DMS153 (cell line): Measurements from ENCODE around the gene OPCML.

Source experiments
- DNase-seq: peaks from one replicate; lab custom pipeline; 2025; lab: John Stamatoyannopoulos, UW

OPCML gene

DNA sequence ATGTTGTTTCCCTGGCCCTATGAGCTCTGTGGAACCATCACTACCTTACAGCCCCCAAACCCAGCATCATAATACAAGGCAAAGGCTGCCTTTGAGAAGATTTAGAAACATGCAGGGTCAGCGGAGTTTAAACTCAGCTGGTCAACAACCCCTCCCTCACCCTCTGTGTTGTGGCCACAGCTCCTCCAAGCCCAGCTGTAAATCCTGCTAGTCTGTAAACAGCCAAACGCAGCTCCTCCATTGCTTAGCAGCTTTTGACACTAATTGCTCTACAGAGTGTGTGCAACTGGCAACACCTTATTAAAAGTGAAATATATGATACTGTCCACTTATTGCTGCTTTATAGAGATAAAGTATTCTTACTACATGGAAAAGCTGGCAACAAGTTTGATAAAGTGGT lies 29.1 kb downstream of the OPCML start:
- DNase-seq = no peak

DNA sequence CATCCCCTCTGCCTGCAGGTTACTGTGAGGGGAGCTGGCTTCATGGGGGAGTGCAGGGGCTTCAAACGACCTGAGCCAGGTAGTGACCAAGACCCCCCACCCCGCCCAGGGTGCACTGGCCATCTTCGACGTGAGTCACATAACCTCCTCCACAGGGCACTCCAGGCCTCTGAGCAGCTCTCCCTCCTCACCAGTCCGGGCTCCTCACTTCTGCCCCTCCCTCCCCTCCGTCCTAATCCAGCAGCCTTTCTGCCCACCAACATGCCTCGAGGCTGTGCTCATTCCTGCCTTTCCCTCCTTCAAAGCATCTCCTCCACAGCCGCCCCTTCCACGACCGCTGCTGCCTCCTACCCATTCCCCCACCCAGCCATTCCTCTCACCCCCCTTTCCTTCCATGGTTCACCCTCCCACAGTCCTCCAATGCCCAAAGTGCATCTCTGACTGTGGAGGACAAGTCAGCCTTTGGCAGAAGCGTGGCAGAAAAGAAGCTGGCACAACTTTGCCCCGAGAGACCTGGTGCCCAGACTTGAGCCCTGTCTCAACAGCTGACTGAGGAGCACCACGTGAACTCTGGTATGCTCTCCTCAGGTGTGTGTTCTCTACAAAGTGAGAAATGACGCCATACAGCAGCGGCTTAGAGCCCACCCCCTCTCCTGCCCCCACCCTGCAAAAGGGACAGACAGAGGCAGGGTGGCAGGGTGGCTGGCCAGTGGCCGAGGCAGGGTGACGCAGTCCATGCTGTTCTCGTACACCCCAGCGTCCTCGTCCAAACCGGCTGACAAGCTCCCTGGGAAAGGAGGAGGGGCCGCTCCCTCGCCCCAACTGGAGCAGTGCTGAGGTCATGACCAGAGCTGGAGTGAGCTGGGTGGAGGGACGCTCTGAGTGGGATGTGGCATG lies 30.4 kb downstream of the OPCML start:
- DNase-seq = no peak

DNA sequence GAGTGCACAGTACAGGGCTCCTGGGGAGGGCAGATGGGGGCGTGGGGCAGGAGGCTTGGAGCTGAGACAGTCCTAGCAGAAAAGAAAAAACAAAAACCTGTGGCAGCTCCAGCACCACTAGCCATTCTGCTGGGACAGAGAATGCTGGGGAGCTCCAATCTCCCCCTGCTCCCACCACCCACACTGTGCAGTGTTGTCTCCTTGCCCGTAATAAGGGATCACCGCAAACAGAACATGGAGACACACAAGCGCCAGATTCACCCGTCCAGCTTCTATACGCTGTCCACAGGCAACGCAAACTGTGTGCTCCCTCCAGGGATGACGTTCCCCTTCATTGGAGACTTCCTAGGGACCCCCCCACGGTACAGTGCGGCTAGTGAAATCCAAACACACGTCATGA lies 31.4 kb downstream of the OPCML start:
- DNase-seq = no peak

DNA sequence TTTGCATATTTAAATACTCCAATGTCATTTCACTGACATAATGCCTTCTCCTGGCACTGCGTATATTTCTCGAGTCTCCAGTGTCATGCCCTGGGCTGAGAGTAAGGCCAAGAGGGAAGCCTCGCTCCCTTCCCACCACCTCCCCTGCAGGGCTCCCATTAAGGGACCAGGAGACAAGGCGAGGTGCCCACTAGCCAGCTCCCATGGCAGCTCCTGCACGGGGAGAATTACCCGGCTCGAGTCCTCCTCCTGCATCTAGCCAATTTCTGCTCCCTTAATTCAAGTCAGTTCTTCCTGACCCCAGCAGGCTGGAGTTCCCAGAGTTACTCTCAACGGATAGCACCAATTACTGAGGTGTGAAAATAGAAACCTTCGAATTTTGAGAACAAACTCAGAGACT lies 31.9 kb downstream of the OPCML start:
- no peak for DNase-seq

DNA sequence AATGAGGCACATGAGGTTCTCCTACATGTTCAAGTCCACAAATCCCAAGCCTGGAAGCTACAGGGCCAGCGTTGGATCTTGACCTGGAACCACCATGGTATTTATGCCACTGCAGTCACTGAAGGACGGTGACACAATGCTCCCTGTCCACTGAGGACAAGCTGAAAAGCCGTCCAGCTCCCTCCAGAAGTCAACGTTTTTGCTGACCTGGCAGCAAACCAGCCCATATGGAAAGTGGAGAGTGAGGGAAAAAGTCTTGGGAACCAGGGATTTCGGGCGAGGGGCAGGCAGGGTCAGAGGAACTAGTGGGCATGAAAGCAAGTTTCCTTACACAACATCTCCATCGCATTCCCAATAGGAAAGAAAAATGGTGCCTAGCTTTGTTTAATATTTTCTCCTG lies 33.3 kb downstream of the OPCML start:
- DNase-seq = no peak

DNA sequence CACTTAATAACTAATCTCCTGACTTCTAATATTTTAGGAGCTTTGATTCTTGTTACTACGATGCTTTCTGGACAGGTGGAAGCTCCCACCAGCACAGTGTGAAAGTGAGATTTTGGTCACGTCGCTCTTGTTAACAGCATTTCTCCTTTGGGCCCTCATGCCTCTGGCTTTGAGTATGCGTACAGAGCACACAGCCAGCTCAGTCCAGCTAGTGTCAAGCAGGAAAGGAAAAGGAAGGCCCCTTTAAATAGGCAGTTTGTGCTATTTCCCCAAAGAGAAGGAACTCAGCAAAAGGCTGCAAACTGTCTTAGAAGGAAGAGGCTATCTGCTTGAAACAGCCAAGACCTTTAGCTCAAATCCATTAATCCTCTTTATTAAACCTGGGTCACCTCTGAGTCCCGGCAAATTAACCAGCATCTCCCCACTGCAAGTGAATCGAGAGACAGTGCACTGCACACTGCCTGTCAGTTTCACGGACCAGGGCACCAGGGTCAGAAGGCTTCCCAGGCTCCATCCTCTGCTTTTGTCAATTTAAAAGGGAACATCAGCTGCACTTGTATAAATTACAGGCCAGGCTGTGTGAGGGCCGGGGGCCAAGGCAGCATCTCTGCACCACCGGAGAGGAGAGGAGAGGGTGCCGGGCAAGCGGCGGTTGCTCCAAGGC lies 34.7 kb downstream of the OPCML start:
- no peak for DNase-seq

DNA sequence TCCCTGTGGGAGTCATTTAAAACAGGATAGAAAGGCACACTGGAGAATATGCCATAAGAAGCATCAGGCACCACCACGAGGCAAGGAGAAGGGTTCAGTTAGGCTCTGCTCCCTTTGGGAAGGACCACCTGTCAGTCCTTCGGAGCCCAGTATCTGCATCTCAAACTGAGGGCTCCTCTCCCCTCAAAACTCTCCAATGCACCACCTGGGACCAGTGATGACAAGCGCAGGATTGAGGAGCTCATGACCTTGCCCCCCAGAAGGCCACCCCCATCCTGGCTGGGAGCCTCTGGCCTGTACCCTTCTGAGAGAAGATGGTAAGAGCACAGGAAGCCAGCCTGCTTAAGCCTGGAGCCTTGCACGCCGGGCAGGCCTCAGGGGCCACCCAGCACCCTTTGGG lies 39.4 kb downstream of the OPCML start:
- DNase-seq = no peak

DNA sequence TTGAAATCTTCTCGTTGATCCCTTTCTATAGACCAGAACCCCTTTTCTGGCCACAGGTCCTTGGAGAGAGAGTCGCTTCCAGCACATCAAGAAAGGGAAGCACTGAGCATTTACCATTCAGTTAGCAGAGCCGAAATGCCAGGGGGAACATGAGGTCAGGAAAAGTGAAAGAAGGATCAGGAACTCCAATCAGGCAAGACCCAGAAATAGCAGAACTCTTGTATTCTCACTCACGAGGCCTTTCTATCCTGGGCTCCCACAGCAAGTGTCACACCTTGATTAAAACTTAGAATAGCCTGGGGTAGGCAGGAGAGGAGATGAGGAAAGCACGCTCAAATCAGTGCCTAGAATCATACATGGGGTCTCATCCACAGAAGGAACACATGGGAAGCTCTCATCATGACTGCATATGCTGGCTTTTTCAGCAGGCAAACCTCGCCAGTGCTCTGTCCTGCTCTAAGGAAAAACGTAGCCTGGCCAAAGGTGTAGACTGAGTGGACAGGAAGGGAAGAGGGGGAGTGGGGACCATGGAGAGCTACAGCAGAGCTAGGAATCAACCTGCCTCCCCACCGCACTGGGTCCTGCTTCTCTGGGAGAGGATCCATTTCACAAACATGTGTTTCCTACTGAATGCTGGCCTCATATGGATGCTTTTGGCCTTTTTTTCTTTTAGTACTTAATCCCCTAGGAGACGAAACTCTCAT lies 40.5 kb downstream of the OPCML start:
- no peak for DNase-seq

DNA sequence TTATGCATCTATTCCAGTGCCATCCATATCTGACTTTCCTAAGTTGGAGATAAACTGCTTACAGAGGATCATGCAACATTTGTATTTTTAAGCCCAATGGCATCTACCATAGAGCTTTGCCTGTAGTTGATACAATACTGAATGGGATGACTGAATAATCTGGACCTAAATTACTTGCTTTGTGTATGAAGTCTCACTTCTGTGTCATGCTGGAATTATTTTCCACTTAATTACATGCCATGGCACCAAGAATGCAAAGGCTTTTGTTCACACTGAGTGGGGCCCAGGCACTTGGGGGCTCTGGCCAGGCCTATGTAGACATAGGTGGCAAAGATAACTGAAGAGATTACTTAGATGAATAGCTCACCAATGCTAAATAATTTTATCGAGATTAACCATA lies 51.6 kb downstream of the OPCML start:
- DNase-seq = no peak

DNA sequence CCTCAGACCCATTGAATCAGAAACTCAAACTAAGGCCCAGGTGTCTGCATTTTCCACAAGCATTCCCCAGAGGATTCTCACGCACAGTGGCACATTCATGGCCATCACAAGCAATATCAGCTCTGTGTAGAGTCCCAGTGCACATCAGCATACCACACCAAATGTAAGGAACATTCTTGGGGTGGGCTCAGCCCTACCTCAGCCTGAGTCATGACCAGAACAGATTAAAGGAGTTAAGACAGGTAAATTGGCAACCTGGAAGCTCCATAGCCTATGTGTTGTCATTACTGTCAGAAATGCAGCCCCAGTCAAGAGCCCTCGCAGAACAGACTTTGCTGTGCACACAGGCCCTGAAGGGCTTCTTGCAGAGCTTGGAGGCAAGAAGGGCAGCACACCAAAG lies 53.1 kb downstream of the OPCML start:
- no peak for DNase-seq

DNA sequence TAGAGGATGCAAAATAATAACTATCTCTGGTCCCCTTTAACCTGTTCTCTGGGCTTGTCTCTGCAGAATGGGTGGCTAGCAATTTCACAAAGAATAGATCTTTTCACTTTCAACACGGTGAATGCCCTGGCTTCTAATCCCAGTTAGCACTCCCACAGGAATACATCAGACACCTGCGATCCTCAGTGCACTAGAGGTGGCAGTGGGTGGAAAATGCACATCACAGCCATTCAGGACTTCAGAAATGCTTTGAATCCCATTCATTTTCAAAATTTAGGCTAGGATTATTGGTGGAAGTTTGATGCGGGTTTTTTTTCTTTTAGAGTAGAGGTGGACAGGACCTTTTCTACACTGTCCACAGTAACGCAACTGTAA lies 55.1 kb downstream of the OPCML start:
- no peak for DNase-seq

DNA sequence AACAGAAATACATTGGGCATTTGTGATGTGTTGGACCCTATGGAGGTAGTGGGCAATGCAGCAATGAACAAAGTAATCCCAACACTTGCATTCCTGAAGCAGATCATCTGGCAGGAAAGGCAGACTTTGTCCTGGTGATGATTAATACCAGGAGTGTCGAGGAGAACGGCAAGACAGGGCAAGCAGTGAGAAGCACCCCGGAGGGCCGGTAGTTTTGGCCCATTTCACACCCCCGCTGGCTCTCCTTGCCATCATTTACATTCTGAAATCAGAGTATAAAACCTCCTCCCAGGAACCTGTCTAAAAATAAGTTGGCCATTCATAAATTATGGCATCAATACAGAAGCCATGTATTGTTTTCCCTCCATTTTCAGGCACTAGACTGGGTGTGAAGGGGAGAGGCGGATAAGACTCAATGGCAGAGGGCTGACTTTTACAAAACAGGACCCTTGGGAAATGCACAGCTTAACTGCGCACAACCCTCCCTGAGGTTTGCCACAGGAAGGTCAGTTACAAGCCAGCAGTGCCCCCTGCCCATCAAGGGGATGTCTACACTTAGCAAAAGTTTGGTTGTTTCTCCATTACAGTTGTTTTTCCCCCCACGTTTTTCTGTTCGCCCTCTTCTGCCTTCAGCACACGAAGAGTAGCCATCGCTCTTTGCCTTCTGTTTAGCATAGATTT lies 55.6 kb downstream of the OPCML start:
- no peak for DNase-seq

DNA sequence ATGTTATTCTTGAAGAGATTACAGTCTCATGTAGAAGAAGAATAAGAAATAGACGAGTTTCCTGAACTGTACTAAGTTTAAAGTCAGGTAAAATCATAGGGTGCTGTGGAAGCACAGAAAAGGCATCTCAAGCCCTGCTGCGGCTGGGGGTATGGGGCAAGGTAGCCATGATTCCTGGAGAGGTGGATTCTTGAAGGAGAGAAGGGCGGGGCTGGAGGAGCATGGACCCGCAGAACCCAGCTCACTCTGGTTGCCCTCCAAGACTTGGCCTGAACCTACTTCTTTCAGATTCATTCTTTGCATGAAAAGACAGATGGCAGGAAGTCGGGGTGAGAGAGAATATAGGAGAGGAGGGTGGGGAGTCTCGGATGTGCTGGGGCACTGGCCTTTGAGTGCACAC lies 57.8 kb downstream of the OPCML start:
- no peak for DNase-seq

DNA sequence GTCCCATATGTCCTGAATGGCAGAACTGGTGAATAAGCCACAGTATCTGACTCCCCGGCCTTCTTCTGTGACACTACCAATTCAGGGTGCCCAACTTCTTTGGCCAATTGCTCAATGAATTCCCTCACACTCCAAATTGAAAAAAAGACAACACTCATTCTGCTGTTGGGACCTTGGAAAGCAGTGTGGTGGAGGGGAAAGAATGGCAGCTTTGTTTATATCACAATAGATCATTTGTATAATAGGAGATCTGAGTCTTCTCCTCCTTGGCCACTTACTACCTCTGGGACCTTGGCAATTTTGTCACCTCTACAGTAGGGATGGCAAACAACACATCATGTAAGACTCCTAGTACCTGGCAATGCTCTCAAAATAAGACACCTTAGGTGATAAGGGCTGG lies 64.6 kb downstream of the OPCML start:
- DNase-seq = no peak

DNA sequence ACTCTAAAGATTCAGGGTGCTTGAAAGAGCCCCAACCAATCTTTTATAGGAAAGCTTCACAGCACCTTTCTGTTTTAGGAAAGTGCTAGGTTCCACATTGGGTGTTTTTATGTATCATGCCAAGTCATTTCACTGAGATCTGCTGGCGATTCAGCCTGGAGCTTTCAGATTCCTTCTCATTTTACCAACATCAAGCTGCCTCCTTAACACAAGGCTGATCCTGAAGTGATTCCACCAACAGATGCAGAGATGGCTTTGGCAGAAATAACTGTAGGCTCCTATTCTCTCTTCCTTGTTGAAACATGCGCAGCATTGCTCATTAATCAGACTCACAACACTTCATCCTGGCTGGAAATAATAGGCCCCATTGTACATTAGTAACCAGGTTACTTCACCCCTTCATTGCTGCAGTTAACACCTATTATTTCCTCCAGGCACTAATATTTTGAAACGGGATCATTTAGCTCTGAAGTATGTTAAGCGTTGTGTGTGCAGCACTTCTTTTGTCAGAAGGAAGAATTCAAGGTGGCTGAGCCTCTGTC lies 89.0 kb downstream of the OPCML start:
- peak; percentile 27 for DNase-seq

DNA sequence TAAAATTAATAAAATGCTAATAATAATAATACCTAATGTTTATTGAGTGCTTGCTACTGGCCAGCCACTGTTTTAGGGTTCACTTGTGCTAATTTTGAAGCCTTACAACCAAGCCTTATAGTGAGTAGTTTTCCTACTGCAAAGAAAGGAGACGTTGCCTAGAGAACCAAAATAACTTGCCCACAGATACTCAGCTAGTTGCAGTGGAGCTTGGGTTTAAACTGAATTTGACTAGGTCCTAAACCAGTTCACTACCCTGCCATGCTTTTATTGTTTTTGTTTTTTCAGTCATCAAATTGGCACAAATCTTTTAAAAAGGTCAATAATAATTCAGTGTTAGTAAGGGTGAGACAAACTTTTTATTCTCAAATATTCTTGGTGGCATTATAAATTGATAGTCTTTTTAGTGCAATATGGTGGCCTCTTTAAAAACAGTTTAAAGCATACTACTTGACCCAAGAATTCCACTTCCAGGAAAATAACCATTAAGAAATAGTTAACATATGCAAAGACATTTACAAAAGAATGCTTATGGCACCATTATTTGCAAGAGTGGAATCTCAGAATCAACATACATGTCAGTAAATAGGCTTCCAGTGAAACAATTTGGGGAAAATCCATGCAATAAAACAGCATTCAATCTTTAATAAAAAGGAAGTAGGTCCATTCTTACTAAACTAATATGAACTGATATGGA lies 90.2 kb downstream of the OPCML start:
- no peak for DNase-seq

DNA sequence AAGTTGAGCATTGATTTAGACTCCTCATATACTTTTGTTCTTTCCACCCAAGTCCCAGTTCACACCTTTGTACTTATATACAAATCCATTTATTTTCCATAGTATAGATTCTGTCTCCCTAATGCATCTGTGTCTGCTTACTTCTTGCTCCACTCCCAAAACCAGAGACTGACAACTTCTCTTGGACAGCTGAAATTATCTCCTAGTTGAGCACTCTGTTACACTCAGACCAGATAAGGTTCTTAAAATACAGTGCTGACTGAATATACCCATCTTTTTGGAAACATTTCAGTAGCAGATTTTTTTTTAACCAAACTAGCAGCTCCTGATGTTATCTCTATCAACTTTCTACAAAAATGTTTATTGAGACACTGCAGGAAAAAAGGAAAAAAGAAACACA lies 106.3 kb downstream of the OPCML start:
- no peak for DNase-seq

DNA sequence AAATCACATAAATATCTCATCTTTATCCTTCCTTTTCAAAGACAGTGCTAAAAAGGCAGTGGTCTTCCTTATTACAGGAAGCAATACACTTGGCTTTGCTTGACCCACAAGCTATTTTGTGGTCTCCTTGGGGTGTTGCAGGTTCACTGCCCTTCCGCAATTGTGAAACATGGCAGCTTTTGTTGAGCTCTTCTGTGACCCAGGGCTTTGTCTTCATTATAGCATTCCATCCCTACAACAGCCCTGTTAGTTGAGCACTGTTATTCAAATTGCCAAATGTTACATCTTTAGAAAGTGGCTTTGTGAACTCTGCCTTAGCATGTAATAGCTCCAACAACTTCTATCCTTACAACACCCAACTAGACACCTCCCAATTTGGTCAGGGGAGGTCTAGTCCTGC lies 107.1 kb downstream of the OPCML start:
- DNase-seq = no peak

DNA sequence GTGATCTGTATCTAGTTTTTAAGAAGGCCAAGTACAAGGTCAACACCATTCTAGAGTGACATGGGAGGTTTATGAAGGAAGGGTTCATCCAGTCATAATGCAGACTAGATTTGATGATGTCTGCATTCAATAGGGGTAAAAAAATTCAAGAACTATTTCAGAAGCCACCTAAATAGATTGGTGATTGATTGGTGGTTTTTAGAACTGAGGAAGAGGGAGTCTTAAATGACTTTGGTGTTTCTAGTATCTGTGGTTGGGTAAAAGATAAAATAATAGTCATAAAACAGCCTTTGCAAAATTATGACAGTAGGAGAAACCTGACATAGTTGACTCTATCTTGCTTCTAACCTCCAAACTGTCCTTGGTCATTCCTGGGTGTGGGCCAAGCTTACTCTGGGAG lies 114.1 kb downstream of the OPCML start:
- no peak for DNase-seq

DNA sequence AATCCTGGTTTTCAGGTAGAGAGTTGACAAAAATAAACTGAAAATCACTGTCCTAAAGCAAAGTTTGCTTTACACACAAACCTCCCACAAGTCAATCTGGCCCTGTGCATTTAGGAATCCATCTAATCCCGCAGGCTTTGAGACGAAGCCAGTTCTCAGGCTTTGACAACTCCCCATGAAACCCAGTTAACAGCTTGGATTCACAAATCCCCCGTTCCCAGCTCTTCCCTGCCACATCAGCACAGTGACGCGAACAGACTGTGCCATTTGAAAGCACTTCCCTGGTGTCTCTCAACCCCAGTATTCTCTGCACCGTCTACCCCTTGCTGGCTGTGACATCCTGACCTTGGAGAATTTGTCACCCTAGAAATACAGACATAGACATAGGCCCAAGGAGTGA lies 117.8 kb downstream of the OPCML start:
- DNase-seq = no peak

DNA sequence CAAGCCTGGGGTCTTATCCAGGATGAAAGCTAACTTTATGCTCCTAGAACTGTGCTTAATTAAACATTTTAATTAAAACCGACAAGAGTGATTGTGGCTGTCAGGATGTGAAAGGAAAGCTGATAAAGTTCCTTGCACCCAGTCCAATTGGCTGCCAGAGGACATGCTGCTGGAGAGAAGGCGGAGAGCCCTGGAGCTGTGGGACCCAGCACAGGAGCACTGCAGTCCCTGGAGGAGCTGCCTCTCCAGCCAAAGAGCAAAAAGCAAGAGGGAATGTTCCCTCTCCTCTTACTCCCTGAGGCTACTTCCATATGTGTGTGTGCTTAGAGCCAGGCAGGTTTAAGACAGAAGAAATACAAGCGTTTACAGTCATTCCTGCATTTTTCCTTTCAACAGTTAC lies 118.6 kb downstream of the OPCML start:
- DNase-seq = no peak

DNA sequence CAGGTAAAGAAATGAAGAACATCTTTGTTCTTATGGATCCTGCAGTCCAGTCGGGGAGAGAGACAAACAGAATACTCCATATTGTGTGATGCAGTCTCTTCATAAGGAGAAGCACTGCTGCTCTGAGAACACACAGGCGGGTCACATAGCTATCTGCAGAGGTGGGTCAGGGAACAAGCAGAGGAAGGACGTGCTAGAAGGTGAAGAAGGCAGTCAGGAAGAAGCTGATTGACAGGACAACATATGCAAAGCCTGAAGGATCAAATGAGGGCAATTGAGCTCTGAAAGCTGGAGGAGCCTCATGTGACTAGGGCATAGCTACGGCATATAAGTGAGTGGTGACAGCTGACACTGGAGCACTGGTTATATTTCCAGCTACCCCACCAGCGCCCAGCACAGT lies 122.5 kb downstream of the OPCML start:
- DNase-seq = no peak
